ENCODE results near the gene POLRMT. TPM values are rescaled to one million over a fixed set of nuclear protein-coding genes. Genes with fewer than 3 reads are reported as not detected.
"Not testable (repeated sequence)": the region's sequence is repeated elsewhere in the genome, so short reads cannot be mapped to it uniquely, and the experiment has no call there.

The POLRMT gene
- total and polyA plus RNA-seq, 3 experiments from 2014 or later: 58.8 to 77.3 (median 75.2) TPM

DNA sequence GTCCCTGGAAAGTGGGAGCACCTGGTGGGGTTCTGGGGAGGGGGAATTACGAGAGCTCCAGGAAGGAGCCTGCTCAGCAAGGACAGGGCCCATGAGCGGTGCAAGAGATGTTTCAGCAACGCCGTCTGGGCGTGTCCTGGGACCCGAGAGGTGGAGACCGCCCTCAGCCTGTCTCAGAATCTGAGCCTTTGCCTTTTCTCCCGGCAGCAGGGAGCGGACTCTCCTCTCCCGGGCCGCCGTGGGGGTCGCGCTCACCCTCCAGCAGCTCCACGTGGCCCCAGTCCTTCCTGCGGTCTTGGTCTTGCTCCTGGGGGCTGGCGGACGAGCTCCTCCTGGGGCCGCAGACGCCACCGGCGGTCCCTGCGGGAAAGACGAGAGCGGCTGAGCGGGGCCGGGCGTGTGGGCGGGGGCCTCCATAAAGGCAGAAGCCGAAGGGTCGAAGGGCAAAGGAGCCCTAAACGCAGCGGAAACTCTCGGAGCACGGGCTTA is 714 bp downstream of the POLRMT start:
- no peaks in the 10 kb centered on the region for H3K27me3 Mint-ChIP-seq
- ChIA-PET POLR2A (interaction anchor here (0.6 kb wide), 3 partner anchors 23 to 73 kb away, joined by 3 to 5 read pairs (median 3); no protein-coding TSS in a partner anchor), CTCF (interaction anchor here (0.8 kb wide), 1 partner anchor 20 kb away, joined by 3 read pairs; no protein-coding TSS in a partner anchor)
- peak overlapping the region; percentile 87 to 98 (median 94) for H3K27ac Mint-ChIP-seq
- H3K9me3 Mint-ChIP-seq: no peaks in the 10 kb centered on the region
- Histone ChIP-seq H3K36me3 (ENCODE audit: insufficient read depth, low read length) (peaks cover 12% of the 10 kb centered on the region), H3K27ac (ENCODE audit: low read depth, low read length) (peak overlapping the region; percentile 72), H3K4me1 (ENCODE audit: insufficient read depth, low read length) (peaks cover 19% of the 10 kb centered on the region), H3K4me3 (ENCODE audit: low read length) (peak overlapping the region; percentile 61), H3K27me3 (ENCODE audit: insufficient read depth, low read length, poor library complexity, severe bottlenecking) (no peaks in the 10 kb centered on the region), H3K9me3 (ENCODE audit: low read length) (no peaks in the 10 kb centered on the region)
- peak in 1 of 5 donors; percentile 17 for DNase-seq
- H3K36me3 Mint-ChIP-seq: peaks cover 3 to 34% (median 4%) of the 10 kb centered on the region in 3 donors
- H3K4me3 Mint-ChIP-seq: peak overlapping the region; percentile 94 to 96 (median 96)
- H3K4me1 Mint-ChIP-seq: peaks cover 25 to 42% (median 30%) of the 10 kb centered on the region in 3 donors

DNA sequence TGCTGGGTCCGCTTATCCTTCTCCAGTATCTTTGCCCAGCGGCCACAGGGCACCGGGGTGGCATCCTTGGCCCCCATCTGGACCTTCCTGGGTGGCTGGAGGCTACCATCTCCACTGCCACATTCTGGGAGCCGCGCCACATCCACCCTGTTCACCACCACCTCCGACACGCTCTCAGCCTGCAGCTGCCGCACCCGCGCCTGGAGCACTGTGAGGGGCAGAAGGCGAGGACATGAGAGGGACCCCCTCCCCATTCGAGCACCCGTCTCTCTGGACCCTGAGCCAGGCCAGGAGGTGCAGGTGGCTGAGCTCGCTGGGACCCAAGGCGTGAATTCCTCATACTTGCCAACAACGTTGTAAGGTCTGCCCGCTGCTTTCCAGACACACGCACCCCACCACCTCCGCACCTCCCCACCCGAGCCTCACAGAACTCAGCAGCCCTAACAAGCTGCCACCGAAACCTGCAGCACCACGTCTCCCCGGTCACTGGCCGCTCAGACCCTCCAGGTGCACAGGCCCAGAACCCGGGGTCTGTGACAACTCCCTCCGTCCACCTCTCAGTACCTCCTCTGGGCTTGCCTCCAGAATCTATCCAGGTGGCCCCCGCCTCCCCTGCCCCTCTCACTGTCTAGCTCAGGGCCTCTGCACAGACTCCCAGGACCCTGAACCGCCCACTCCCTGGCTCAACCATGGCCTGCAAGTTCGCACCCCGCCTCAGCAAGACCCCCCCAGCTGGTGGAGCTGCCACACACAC is 3.2 kb downstream of the POLRMT start:
- Mint-ChIP-seq H3K4me3 (peak overlapping the region in 4 of 7 donors; percentile 9 to 61 (median 39)), H3K36me3 (peaks cover 6 to 48% (median 6%) of the 10 kb centered on the region in 3 donors), H3K27ac (peak overlapping the region in 2 of 8 donors; percentile 45 to 92), H3K9me3 (no peaks in the 10 kb centered on the region), H3K4me1 (peaks cover 27 to 45% (median 38%) of the 10 kb centered on the region in 3 donors), H3K27me3 (no peaks in the 10 kb centered on the region)
- ChIA-PET POLR2A (no interaction called here), CTCF (interaction anchor here (0.8 to 1.0 kb wide), 2 partner anchors 33 to 119 kb away, joined by 3 to 5 read pairs; partner anchors contain the start of gene RNF126)
- Histone ChIP-seq H3K9me3 (ENCODE audit: low read length) (no peaks in the 10 kb centered on the region), H3K36me3 (ENCODE audit: insufficient read depth, low read length) (peaks cover 12% of the 10 kb centered on the region), H3K4me3 (ENCODE audit: low read length) (no peak overlapping the region), H3K4me1 (ENCODE audit: insufficient read depth, low read length) (peaks cover 19% of the 10 kb centered on the region), H3K27ac (ENCODE audit: low read depth, low read length) (no peak overlapping the region), H3K27me3 (ENCODE audit: insufficient read depth, low read length, poor library complexity, severe bottlenecking) (no peaks in the 10 kb centered on the region)
- no peak for DNase-seq

- peaks cover 27 to 45% (median 38%) of the 10 kb centered on the region in 3 donors for H3K4me1 Mint-ChIP-seq
- POLR2A ChIA-PET; H3K27me3 ChIP-seq (ENCODE audit: insufficient read depth, low read length, poor library complexity, severe bottlenecking); H3K27me3 Mint-ChIP-seq; H3K27ac ChIP-seq (ENCODE audit: low read depth, low read length); H3K4me3 Mint-ChIP-seq; H3K9me3 Mint-ChIP-seq; H3K9me3 ChIP-seq (ENCODE audit: low read length); H3K4me3 ChIP-seq (ENCODE audit: low read length); CTCF ChIA-PET; DNase-seq: not testable (repeated sequence)
- H3K36me3 Mint-ChIP-seq: peaks cover 6 to 49% (median 6%) of the 10 kb centered on the region in 3 donors
- peak overlapping the region in 1 of 8 donors; percentile 43 for H3K27ac Mint-ChIP-seq
- Histone ChIP-seq H3K4me1 (ENCODE audit: insufficient read depth, low read length) (peaks cover 19% of the 10 kb centered on the region), H3K36me3 (ENCODE audit: insufficient read depth, low read length) (peaks cover 12% of the 10 kb centered on the region)
Observed at GRCh38 chr19:629515-629914, 3.8 kb downstream of the POLRMT start.

- Histone ChIP-seq H3K9me3 (ENCODE audit: low read length) (no peaks in the 10 kb centered on the region), H3K27ac (ENCODE audit: low read depth, low read length) (no peak overlapping the region), H3K4me1 (ENCODE audit: insufficient read depth, low read length) (peaks cover 11% of the 10 kb centered on the region), H3K4me3 (ENCODE audit: low read length) (no peak overlapping the region), H3K36me3 (ENCODE audit: insufficient read depth, low read length) (peaks cover 20% of the 10 kb centered on the region), H3K27me3 (ENCODE audit: insufficient read depth, low read length, poor library complexity, severe bottlenecking) (no peaks in the 10 kb centered on the region)
- no peak for DNase-seq
- ChIA-PET CTCF (no interaction called here), POLR2A (interaction anchor here (0.6 kb wide), 1 partner anchor 105 kb away, joined by 5 read pairs; no protein-coding TSS in a partner anchor)
- Mint-ChIP-seq H3K27me3 (no peaks in the 10 kb centered on the region), H3K36me3 (peaks cover 6 to 62% (median 6%) of the 10 kb centered on the region in 3 donors), H3K4me1 (peaks cover 20 to 35% (median 32%) of the 10 kb centered on the region in 3 donors), H3K4me3 (no peak overlapping the region), H3K9me3 (no peaks in the 10 kb centered on the region), H3K27ac (peak overlapping the region in 1 of 8 donors; percentile 90)
Observed at GRCh38 chr19:628168-628567, 5.2 kb downstream of the POLRMT start.

DNA sequence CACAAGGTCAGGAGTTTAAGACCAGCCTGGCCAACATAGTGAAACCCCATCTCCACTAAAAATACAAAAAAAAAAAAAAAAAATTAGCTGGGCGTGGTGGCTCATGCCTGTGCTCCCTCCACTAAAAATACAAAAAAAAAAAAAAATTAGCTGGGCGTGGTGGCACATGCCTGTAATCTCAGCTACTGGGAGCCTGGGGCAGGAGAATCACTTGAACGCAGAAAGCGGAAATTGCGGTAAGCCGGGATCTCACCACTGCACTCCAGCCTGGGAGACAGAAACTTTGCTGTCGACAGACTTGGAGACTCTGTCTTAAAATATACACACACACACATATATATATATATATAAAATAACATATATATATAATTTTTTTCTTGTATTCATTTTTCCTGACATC is 6.8 kb downstream of the POLRMT start:
- DNase-seq; H3K4me1 ChIP-seq (ENCODE audit: insufficient read depth, low read length); H3K9me3 Mint-ChIP-seq; H3K27ac ChIP-seq (ENCODE audit: low read depth, low read length); H3K4me3 ChIP-seq (ENCODE audit: low read length); H3K9me3 ChIP-seq (ENCODE audit: low read length); POLR2A ChIA-PET; H3K27me3 Mint-ChIP-seq; H3K27me3 ChIP-seq (ENCODE audit: insufficient read depth, low read length, poor library complexity, severe bottlenecking); H3K4me3 Mint-ChIP-seq: not testable (repeated sequence)
- Mint-ChIP-seq H3K36me3 (peaks cover 6 to 62% (median 6%) of the 10 kb centered on the region in 3 donors), H3K27ac (peak overlapping the region in 1 of 8 donors; percentile 56), H3K4me1 (peaks cover 16 to 21% (median 20%) of the 10 kb centered on the region in 3 donors)
- H3K36me3 ChIP-seq (ENCODE audit: insufficient read depth, low read length): peaks cover 20% of the 10 kb centered on the region
- CTCF ChIA-PET: interaction anchor here (0.9 kb wide), 1 partner anchor 16 kb away, joined by 4 read pairs; no protein-coding TSS in a partner anchor

DNA sequence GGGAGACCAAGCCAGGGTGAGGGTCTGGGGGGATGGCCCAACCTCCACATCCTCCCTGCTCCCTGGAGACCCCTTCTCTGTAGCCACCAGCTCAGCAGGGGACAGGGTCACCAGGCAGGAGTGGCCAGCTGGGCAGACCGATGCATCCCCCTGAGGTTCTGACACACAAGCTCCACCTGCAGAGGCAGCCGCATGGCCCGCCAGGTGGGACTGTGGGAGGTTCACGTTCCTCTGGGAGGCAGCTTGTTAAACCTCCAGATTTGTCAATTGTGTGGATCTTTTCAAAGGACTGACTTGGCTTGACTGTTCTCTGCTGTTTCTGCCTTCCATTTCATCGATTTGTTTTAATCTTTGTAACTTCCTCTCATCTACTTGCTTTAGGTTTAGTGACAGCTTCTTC is 8.1 kb downstream of the POLRMT start:
- ChIA-PET CTCF (no interaction called here), POLR2A (no interaction called here)
- Mint-ChIP-seq H3K4me1 (peaks cover 9 to 20% (median 12%) of the 10 kb centered on the region in 3 donors), H3K36me3 (peaks cover 6 to 56% (median 6%) of the 10 kb centered on the region in 3 donors), H3K27ac (peak overlapping the region in 1 of 8 donors; percentile 38), H3K9me3 (no peaks in the 10 kb centered on the region), H3K27me3 (no peaks in the 10 kb centered on the region), H3K4me3 (peak overlapping the region in 1 of 7 donors; percentile 75)
- Histone ChIP-seq H3K36me3 (ENCODE audit: insufficient read depth, low read length) (peaks cover 20% of the 10 kb centered on the region), H3K9me3 (ENCODE audit: low read length) (no peaks in the 10 kb centered on the region), H3K27ac (ENCODE audit: low read depth, low read length) (no peak overlapping the region), H3K27me3 (ENCODE audit: insufficient read depth, low read length, poor library complexity, severe bottlenecking) (no peaks in the 10 kb centered on the region), H3K4me1 (ENCODE audit: insufficient read depth, low read length) (no peaks in the 10 kb centered on the region), H3K4me3 (ENCODE audit: low read length) (no peak overlapping the region)
- DNase-seq: no peak

- ChIA-PET CTCF (no interaction called here), POLR2A (no interaction called here)
- Histone ChIP-seq H3K27ac (ENCODE audit: low read depth, low read length) (no peak overlapping the region), H3K4me1 (ENCODE audit: insufficient read depth, low read length) (no peaks in the 10 kb centered on the region), H3K4me3 (ENCODE audit: low read length) (no peak overlapping the region), H3K36me3 (ENCODE audit: insufficient read depth, low read length) (peaks cover 20% of the 10 kb centered on the region), H3K27me3 (ENCODE audit: insufficient read depth, low read length, poor library complexity, severe bottlenecking) (no peaks in the 10 kb centered on the region), H3K9me3 (ENCODE audit: low read length) (no peaks in the 10 kb centered on the region)
- no peaks in the 10 kb centered on the region for H3K9me3 Mint-ChIP-seq
- peak overlapping the region in 2 of 8 donors; percentile 36 to 54 for H3K27ac Mint-ChIP-seq
- H3K4me3 Mint-ChIP-seq: no peak overlapping the region
- peaks cover 6 to 56% (median 6%) of the 10 kb centered on the region in 3 donors for H3K36me3 Mint-ChIP-seq
- DNase-seq: no peak
- H3K27me3 Mint-ChIP-seq: no peaks in the 10 kb centered on the region
- H3K4me1 Mint-ChIP-seq: peaks cover 6 to 20% (median 7%) of the 10 kb centered on the region in 3 donors
Observed at GRCh38 chr19:624433-625109, 8.8 kb downstream of the POLRMT start.

Measured in CD8-positive, alpha-beta memory T cell (primary cell).